Neural progenitor cell (in vitro differentiated cells): Measurements from ENCODE around the gene APCDD1L. TPM values are rescaled to one million over a fixed set of nuclear protein-coding genes. Genes with fewer than 3 reads are reported as not detected.

ENCODE experiments used
- DNase-seq: peaks from one replicate; pipeline ENCODE4 v3.0.0-alpha.2; 2016; ENCODE audit warnings: low spot score
- H2AFZ ChIP-seq: fragments of 200-600 bp; sonication (generic); replicated peaks from 2 replicates; pipeline ENCODE4 v1.6.1; 2016; ENCODE audit warnings: antibody characterized with exemption
- H3F3A ChIP-seq: fragments of 200-600 bp; sonication (generic); 2 replicates; pipeline ENCODE4 v1.6.1; 2016; ENCODE audit warnings: antibody characterized with exemption, low read depth
- H3K27ac ChIP-seq: fragments of 200-600 bp; sonication (generic); 2 replicates; pipeline ENCODE4 v1.5.1; 2016; ENCODE audit warnings: mild to moderate bottlenecking
- H3K27me3 ChIP-seq: fragments of 200-600 bp; sonication (generic); 2 replicates; pipeline ENCODE4 v1.6.1; 2016; ENCODE audit warnings: mild to moderate bottlenecking, moderate library complexity
- H3K36me3 ChIP-seq: fragments of 200-600 bp; sonication (generic); 2 replicates; pipeline ENCODE4 v1.5.1; 2016
- H3K4me1 ChIP-seq: fragments of 200-600 bp; sonication (generic); 2 replicates; pipeline ENCODE4 v1.6.1; 2016; ENCODE audit warnings: mixed run types
- H3K4me2 ChIP-seq: fragments of 200-600 bp; sonication (generic); 2 replicates; pipeline ENCODE4 v1.6.1; 2016
- H3K4me3 ChIP-seq: fragments of 200-600 bp; sonication (generic); 2 replicates; pipeline ENCODE4 v1.5.1; 2016
- H3K79me2 ChIP-seq: fragments of 200-600 bp; sonication (generic); 2 replicates; pipeline ENCODE4 v1.6.1; 2016; ENCODE audit warnings: low read depth
- H3K9ac ChIP-seq: fragments of 200-600 bp; sonication (generic); 2 replicates; pipeline ENCODE4 v1.6.1; 2016
- H3K9me3 ChIP-seq: fragments of 200-600 bp; sonication (generic); 2 replicates; pipeline ENCODE4 v1.5.1; 2016; ENCODE audit warnings: low read depth
- H4K20me1 ChIP-seq: fragments of 200-600 bp; sonication (generic); 2 replicates; pipeline ENCODE4 v1.6.1; 2016; ENCODE audit warnings: low read depth
- H3K27ac Mint-ChIP-seq: 3 replicates; pipeline ENCODE4 v1.8.0; 2021; ENCODE audit warnings: mixed read lengths
- H3K27me3 Mint-ChIP-seq: 2 replicates; pipeline ENCODE4 v1.8.0; 2022; ENCODE audit warnings: low read depth, mild to moderate bottlenecking, inconsistent platforms, moderate library complexity, mixed read lengths; ENCODE audit not compliant: insufficient read depth
- H3K36me3 Mint-ChIP-seq: 3 replicates; pipeline ENCODE4 v1.8.0; 2021; ENCODE audit warnings: mixed read lengths
- H3K4me1 Mint-ChIP-seq: 3 replicates; pipeline ENCODE4 v1.8.0; 2021; ENCODE audit warnings: mixed read lengths
- H3K4me3 Mint-ChIP-seq: 3 replicates; pipeline ENCODE4 v1.8.0; 2021; ENCODE audit warnings: mild to moderate bottlenecking, moderate library complexity, mixed read lengths
- H3K9me3 Mint-ChIP-seq: 3 replicates; pipeline ENCODE4 v1.8.0; 2020; ENCODE audit warnings: mixed read lengths
- EZH2 ChIP-seq: fragments of 200-600 bp; sonication (generic); IDR thresholded peaks from 2 replicates; pipeline ENCODE4 v1.6.1; 2017; ENCODE audit warnings: antibody characterized with exemption, mild to moderate bottlenecking, moderate library complexity
- EZH2phosphoT487 ChIP-seq: fragments of 200-600 bp; sonication (generic); IDR thresholded peaks from 2 replicates; pipeline ENCODE4 v1.6.1; 2017; ENCODE audit warnings: antibody characterized with exemption
- total RNA-seq: library from RNA; depleted of rRNA; stranded (reverse); fragments of >200 nt; gene quantifications from 2 replicates; pipeline ENCODE4 v1.2.3, GENCODE V29; 2015; ENCODE audit warnings: low replicate concordance
- TF ChIP-seq, protein P1 (sequence below): fragments of 200-600 bp; sonication (generic); IDR thresholded peaks from 2 replicates; pipeline ENCODE4 v1.5.1; 2017; ENCODE audit warnings: antibody characterized with exemption, mild to moderate bottlenecking

APCDD1L gene
- total RNA-seq, 1 donor from 2014 or later = not detected

DNA sequence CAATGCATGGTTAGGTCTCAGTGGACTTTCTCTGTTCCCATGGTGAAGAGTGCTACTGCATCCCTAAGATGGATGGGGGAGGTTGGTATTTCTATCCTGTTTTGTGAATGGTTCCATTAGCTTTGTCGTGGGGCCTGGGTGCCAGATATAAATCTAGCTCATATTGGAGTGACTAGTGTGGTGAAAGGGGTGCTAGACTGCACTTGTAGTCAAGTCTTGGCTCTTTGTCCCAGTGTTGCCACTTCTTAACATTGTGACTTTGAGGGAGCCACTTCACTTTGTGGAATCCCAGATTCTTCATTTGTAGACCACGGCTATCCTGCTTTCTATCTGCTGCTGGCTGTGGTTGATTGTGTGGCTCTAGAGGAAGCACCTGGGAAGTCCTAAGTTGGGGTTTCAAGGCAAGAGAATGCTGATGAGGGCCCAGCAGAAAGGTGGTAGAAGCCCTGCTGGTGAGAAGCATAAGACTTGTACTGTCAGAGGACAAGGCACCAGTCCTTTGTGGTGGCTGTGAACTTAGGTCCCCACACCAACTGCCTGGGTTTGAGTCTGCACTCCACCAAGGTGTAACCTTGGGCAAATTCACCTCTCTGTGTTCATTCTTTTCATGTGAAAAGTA lies 82.1 kb downstream of the APCDD1L start:
- no peak overlapping the region for H2AFZ ChIP-seq
- H3K36me3 ChIP-seq = no peaks in the 10 kb centered on the region
- no peak for DNase-seq
- H3K36me3 Mint-ChIP-seq = peaks cover 35% of the 10 kb centered on the region
- H3K4me1 ChIP-seq = no peaks in the 10 kb centered on the region
- no peaks in the 10 kb centered on the region for H3F3A ChIP-seq
- peaks cover 46% of the 10 kb centered on the region for H4K20me1 ChIP-seq
- TF ChIP-seq, protein P1, sequence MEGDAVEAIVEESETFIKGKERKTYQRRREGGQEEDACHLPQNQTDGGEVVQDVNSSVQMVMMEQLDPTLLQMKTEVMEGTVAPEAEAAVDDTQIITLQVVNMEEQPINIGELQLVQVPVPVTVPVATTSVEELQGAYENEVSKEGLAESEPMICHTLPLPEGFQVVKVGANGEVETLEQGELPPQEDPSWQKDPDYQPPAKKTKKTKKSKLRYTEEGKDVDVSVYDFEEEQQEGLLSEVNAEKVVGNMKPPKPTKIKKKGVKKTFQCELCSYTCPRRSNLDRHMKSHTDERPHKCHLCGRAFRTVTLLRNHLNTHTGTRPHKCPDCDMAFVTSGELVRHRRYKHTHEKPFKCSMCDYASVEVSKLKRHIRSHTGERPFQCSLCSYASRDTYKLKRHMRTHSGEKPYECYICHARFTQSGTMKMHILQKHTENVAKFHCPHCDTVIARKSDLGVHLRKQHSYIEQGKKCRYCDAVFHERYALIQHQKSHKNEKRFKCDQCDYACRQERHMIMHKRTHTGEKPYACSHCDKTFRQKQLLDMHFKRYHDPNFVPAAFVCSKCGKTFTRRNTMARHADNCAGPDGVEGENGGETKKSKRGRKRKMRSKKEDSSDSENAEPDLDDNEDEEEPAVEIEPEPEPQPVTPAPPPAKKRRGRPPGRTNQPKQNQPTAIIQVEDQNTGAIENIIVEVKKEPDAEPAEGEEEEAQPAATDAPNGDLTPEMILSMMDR = no peak
- TF ChIP-seq EZH2 (no peak), EZH2phosphoT487 (no peak)
- H3K79me2 ChIP-seq = peaks cover 100% of the 10 kb centered on the region
- no peaks in the 10 kb centered on the region for H3K9me3 Mint-ChIP-seq
- H3K27ac ChIP-seq = no peak overlapping the region
- H3K4me1 Mint-ChIP-seq = no peaks in the 10 kb centered on the region
- no peak overlapping the region for H3K4me3 Mint-ChIP-seq
- H3K27me3 Mint-ChIP-seq = no peaks in the 10 kb centered on the region
- no peak overlapping the region for H3K4me2 ChIP-seq
- no peak overlapping the region for H3K27ac Mint-ChIP-seq
- H3K27me3 ChIP-seq = no peaks in the 10 kb centered on the region
- H3K9ac ChIP-seq = no peak overlapping the region
- no peak overlapping the region for H3K4me3 ChIP-seq
- H3K9me3 ChIP-seq = no peaks in the 10 kb centered on the region

DNA sequence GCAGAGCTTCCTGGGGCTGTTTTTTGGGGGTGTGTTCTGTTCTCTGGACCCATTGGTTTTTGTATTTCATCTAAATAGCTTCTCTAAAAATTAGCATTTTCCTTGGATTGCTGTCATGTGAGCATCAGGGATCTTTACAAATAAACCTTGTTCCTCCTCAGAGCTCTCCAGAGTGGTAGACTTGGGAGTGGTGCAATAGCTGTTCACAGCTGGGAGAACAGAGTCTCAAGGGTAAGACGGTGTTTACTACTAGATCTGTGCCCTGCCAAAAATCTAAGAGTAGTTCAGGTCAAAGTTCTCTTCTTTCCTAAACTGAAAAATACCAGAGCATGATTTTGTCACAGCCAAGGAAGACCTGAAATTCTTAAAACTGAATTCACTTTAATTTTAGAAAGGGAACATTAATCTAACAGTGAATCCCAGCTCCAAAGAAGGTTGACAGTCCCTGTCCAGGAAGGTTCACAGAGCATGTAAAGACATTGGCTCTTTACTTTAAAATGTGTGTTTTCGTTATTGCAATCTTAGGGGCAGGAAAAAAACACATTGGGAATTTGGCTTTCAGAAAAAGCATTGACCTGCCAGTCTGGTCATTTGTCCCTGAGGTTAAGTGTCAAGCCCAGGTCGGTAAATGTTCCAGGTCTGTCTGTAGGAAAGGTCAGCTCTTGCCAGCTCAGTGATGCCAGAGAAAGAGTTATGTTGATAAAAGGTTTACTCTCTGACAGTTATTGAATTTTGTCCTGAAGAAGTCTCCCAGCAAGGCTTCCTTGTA lies 82.8 kb downstream of the APCDD1L start:
- H3K9me3 Mint-ChIP-seq = no peaks in the 10 kb centered on the region
- H3K36me3 Mint-ChIP-seq = peaks cover 29% of the 10 kb centered on the region
- Histone ChIP-seq H3K27ac (no peak overlapping the region), H3K79me2 (peaks cover 100% of the 10 kb centered on the region), H3K4me2 (no peak overlapping the region), H3K27me3 (no peaks in the 10 kb centered on the region), H4K20me1 (peaks cover 45% of the 10 kb centered on the region), H2AFZ (no peak overlapping the region), H3F3A (peaks cover 2% of the 10 kb centered on the region), H3K9me3 (no peaks in the 10 kb centered on the region), H3K9ac (no peak overlapping the region), H3K4me1 (no peaks in the 10 kb centered on the region), H3K4me3 (no peak overlapping the region), H3K36me3 (no peaks in the 10 kb centered on the region)
- H3K27me3 Mint-ChIP-seq = no peaks in the 10 kb centered on the region
- TF ChIP-seq, protein P1 = no peak
- no peak for TF ChIP-seq EZH2
- no peak for TF ChIP-seq EZH2phosphoT487
- H3K4me1 Mint-ChIP-seq = no peaks in the 10 kb centered on the region
- no peak overlapping the region for H3K27ac Mint-ChIP-seq
- no peak overlapping the region for H3K4me3 Mint-ChIP-seq
- no peak for DNase-seq

DNA sequence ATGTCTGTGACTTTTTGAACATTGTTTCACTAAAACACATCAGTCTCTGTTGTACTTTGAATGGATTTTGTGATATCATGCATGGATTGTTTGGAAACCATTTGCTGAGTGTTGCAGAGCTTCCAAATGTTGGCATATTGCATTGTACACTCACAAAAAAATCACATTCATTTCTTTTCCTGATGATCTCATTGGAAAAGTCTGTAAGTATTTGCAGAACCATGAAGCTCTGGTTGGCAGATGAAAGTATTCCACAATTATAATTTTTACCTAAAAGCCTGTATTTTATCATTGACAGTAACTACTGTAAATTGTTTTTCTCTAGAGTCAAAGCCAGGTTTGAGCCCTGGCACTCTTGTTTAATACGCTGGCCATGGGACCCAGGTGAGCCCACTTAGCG lies 84.1 kb downstream of the APCDD1L start:
- Histone ChIP-seq H3F3A (peaks cover 8% of the 10 kb centered on the region), H3K27ac (no peak overlapping the region), H3K36me3 (no peaks in the 10 kb centered on the region), H3K9me3 (no peaks in the 10 kb centered on the region), H3K4me1 (no peaks in the 10 kb centered on the region), H2AFZ (no peak overlapping the region), H3K9ac (no peak overlapping the region), H3K27me3 (no peaks in the 10 kb centered on the region), H3K79me2 (peaks cover 100% of the 10 kb centered on the region), H4K20me1 (peaks cover 47% of the 10 kb centered on the region), H3K4me2 (no peak overlapping the region), H3K4me3 (no peak overlapping the region)
- Mint-ChIP-seq H3K4me1 (no peaks in the 10 kb centered on the region), H3K27me3 (no peaks in the 10 kb centered on the region), H3K27ac (no peak overlapping the region), H3K36me3 (peaks cover 27% of the 10 kb centered on the region), H3K4me3 (no peak overlapping the region), H3K9me3 (no peaks in the 10 kb centered on the region)
- TF ChIP-seq, protein P1 = no peak
- no peak for TF ChIP-seq EZH2
- TF ChIP-seq EZH2phosphoT487 = no peak
- DNase-seq = no peak
